ENCODE measurements around the gene TBX10. TPM values are rescaled to one million over a fixed set of nuclear protein-coding genes. Genes with fewer than 3 reads are reported as not detected.

The TBX10 gene
- total RNA-seq, 1 donor from 2014 or later = not detected

DNA sequence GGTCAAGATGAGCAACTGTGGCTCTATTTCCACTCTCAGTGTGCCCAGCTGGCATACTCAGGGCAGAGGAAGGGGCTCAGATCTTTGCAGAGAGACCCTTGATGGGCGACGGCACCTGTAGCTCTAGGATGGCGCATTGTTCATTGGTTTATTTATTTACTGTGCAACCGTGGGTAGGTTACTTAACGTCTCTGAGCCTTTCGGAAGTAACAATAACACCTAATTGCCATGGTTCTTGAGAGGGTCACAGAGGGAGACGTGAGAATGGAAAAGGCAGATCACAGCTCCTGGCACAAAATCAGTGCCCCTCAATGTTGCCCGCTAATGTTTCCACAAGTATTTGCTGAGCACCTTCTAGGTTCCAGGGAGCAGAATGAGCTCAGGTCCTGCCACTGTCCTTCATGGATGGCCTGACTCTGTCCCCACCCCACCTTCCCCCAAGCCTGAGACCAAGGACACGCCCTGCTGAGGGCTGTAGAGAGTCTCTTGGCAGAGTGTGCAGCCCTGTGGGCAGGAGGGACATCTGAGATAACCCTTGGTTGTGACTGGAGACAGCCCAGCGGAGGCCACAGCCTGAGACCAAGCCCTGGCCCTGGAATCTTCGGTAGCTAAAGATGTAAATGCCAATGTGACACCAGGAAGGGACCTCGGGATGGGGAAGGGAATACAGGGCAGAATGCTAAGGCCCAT is 35.6 kb upstream of the TBX10 start:
- Mint-ChIP-seq H3K9me3 (peaks cover 11% of the 10 kb centered on the region), H3K4me1 (peaks cover 24% of the 10 kb centered on the region), H3K4me3 (no peak overlapping the region), H3K36me3 (peaks cover 3% of the 10 kb centered on the region), H3K27me3 (ENCODE audit: low read depth) (peaks cover 3% of the 10 kb centered on the region), H3K27ac (peak overlapping the region; percentile 82)
- no peak for TF ChIP-seq CTCF (IDR thresholded peaks at IDR 0.05; ENCODE audit: unreplicated experiment)
- no peak for DNase-seq (ENCODE audit: low spot score in 2 of 2, unreplicated experiment in 2 of 2)

DNA sequence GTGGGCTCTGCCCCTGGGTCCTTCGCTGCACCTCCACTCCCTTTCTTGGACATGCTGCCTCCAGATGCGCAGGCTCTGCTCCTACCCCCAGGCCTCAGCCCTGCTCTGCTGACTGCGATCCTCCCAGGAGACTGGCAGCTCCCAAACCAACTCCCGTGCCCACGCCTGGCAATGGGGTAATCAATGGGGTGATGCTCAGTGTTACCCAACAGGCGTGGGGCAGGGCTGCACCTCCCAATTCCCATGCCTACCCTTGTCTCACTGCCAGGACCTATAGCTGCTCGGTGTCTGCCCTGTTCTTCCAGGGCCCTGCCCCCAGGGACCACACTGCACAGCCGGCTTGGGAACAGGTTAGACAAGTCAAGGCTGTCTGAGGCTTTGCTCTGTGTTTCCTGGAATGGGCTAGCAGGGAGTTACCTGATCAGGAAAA is 34.9 kb upstream of the TBX10 start, which contains the start of gene ALDH3B2:
TSS of gene ALDH3B2 (minus strand) at position 182 of the 430 bp plus-strand sequence. CDS start 7,688 bp downstream, outside the sequence.
- H3K4me3 Mint-ChIP-seq = peak within 1 kb of the TSS; percentile 44
- peaks cover 3% of the 10 kb centered on the region for H3K36me3 Mint-ChIP-seq
- H3K9me3 Mint-ChIP-seq = peaks cover 11% of the 10 kb centered on the region
- H3K4me1 Mint-ChIP-seq = peaks cover 24% of the 10 kb centered on the region
- no peak for TF ChIP-seq CTCF (IDR thresholded peaks at IDR 0.05; ENCODE audit: unreplicated experiment)
- DNase-seq (ENCODE audit: low spot score in 2 of 2, unreplicated experiment in 2 of 2) = peak in 1 of 2 experiments; percentile 63
- peaks cover 3% of the 10 kb centered on the region for H3K27me3 Mint-ChIP-seq (ENCODE audit: low read depth)
- peak within 1 kb of the TSS; percentile 84 for H3K27ac Mint-ChIP-seq

DNA sequence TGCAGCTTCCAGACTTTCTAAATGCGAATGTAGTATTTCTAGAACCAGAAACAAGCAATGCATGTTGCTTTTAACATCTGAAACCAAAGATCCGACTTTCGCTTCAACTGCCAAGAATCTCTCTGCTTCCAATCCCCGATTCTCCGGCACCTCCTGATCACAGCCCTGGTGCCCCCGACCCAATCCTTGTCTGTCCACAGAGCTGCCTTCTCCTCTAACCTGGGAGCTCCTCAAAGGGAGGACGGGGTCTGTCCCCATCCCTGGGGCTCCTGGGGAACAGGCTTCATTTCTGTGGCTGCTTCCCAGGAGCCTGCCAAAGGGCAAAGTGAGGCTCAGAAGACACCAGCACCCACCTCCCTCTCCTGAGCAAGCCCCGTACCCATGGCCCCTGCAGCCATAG is 34.3 kb upstream of the TBX10 start:
- H3K36me3 Mint-ChIP-seq = peaks cover 3% of the 10 kb centered on the region

GRCh38 chr11:67673358-67673757 is 33.8 kb upstream of the TBX10 start:
- Mint-ChIP-seq H3K27ac (peak overlapping the region; percentile 35), H3K4me1 (peaks cover 24% of the 10 kb centered on the region), H3K4me3 (no peak overlapping the region), H3K27me3 (ENCODE audit: low read depth) (peaks cover 3% of the 10 kb centered on the region), H3K36me3 (peaks cover 3% of the 10 kb centered on the region), H3K9me3 (peaks cover 11% of the 10 kb centered on the region)
- DNase-seq (ENCODE audit: low spot score in 2 of 2, unreplicated experiment in 2 of 2) = peak in 1 of 2 experiments; percentile 21
- no peak for TF ChIP-seq CTCF (IDR thresholded peaks at IDR 0.05; ENCODE audit: unreplicated experiment)

More for the DNA sequence above, 34.3 kb upstream of the TBX10 start:
- no peak for TF ChIP-seq CTCF (IDR thresholded peaks at IDR 0.05; ENCODE audit: unreplicated experiment)
- H3K4me1 Mint-ChIP-seq = peaks cover 24% of the 10 kb centered on the region
- H3K4me3 Mint-ChIP-seq = no peak overlapping the region
- H3K27ac Mint-ChIP-seq = peak overlapping the region; percentile 84
- DNase-seq (ENCODE audit: low spot score in 2 of 2, unreplicated experiment in 2 of 2) = peak in 1 of 2 experiments; percentile 31
- peaks cover 3% of the 10 kb centered on the region for H3K27me3 Mint-ChIP-seq (ENCODE audit: low read depth)
- peaks cover 11% of the 10 kb centered on the region for H3K9me3 Mint-ChIP-seq

DNA sequence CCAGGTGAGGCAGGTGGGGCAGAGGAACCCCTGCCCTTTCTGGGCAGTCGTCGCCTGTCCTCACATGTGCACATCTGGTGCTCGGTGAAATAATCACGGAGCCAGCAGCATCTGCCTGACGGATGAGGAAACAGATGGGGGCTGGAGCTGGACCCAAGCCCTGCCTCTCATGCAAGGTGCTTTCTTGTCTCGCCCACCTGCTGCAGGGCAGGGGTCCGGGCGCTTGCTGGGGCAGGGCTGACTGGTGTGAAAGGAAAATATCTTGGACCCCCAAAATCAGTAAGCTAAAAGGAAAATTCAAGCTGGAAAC is 31.6 kb upstream of the TBX10 start:
- Mint-ChIP-seq H3K9me3 (peaks cover under 1% of the 10 kb centered on the region), H3K27me3 (ENCODE audit: low read depth) (no peaks in the 10 kb centered on the region), H3K36me3 (no peaks in the 10 kb centered on the region), H3K4me1 (peaks cover 24% of the 10 kb centered on the region), H3K27ac (no peak overlapping the region), H3K4me3 (no peak overlapping the region)
- no peak for TF ChIP-seq CTCF (IDR thresholded peaks at IDR 0.05; ENCODE audit: unreplicated experiment)
- DNase-seq (ENCODE audit: low spot score in 2 of 2, unreplicated experiment in 2 of 2) = no peak

Data from mesothelial cell of epicardium (in vitro differentiated cells).